ENCODE results near the gene MAP1LC3B2.

DNA sequence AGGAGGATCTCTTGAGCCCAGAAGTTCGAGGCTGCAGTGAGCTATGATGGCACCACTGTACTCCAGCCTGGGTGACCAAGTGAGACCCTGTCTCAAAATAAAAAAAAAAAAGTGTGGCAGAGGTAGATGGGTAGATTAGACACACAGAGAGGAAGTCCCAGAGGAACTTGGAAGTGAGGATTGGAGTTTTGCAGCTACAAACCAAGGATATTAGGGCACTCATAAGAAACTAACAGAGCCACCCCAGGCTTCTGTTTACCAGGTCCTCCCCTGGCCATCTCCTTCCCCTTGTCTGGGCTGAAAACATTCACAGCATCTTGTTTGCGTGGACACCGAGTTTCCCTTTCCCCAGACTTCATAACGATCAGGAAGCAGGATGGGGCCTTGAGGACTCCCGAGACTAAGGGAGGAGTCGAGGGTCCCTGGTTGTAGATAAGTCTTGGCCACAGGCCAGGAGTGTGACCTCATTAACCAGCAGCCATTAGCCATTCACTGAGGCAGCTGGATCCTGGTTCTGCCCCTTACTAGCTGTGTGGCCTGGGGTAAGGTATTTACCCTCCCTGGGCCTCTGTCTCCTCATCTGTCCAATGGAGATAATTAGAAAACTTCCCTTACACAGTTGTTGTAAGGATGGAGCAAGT is 2.1 kb downstream of the MAP1LC3B2 start:
- no peak for TF ChIP-seq TAF1 (IDR thresholded peaks at IDR 0.05; ENCODE audit: low read depth, low read length)
- TF ChIP-seq POLR2AphosphoS5 (IDR thresholded peaks at IDR 0.05; ENCODE audit: low read depth, low read length): no peak
- TF ChIP-seq POLR2A (IDR thresholded peaks at IDR 0.05; ENCODE audit: low read depth, low read length): no peak
- TF ChIP-seq SPI1 (IDR thresholded peaks at IDR 0.05; ENCODE audit: low read depth, low read length): no peak

All from GM12891 (cell line).